Measurements from ENCODE around the gene KRTAP20-4.

KRTAP20-4 gene

GRCh38 chr21:30629200-30629599 is 8.8 kb downstream of the KRTAP20-4 start:
- in situ Hi-C loops (cut with HindIII; ENCODE audit: low pct_ligation_motif_present, low sequenced_read_pairs), result no loop called here
- Histone ChIP-seq H3K27me3 (replicated peaks) (no peaks in the 10 kb centered on the region), H3K4me3 (ENCODE audit: low read depth, low read length) (no peak overlapping the region), H3K27ac (no peak overlapping the region), H3K36me3 (replicated peaks) (no peaks in the 10 kb centered on the region)
- DNase-seq, result no peak
- no peak for TF ChIP-seq CTCF (IDR thresholded peaks at IDR 0.05; ENCODE audit: low read depth, low read length, missing control alignments)

- H3K4me3 ChIP-seq (ENCODE audit: low read depth, low read length), result no peak within 1 kb of the TSS
- in situ Hi-C loops (cut with HindIII; ENCODE audit: low pct_ligation_motif_present, low sequenced_read_pairs), result no loop called here
- H3K27me3 ChIP-seq (replicated peaks), result no peaks in the 10 kb centered on the region
- H3K27ac ChIP-seq, result no peak within 1 kb of the TSS
- no peak for DNase-seq
- TF ChIP-seq CTCF (IDR thresholded peaks at IDR 0.05; ENCODE audit: low read depth, low read length, missing control alignments), result no peak
- H3K36me3 ChIP-seq (replicated peaks), result no peaks in the 10 kb centered on the region
Observed at GRCh38 chr21:30634906-30635305, 14.5 kb downstream of the KRTAP20-4 start, which contains the start of gene KRTAP20-2. Gene KRTAP20-2 (plus strand): TSS chr21:30635206. CDS start chr21:30635264, 58 bp downstream.

GRCh38 chr21:30638686-30639085 is 18.3 kb downstream of the KRTAP20-4 start:
- H3K27me3 ChIP-seq (replicated peaks), result no peaks in the 10 kb centered on the region
- in situ Hi-C loops (cut with HindIII; ENCODE audit: low pct_ligation_motif_present, low sequenced_read_pairs), result no loop called here
- DNase-seq, result no peak
- no peak for TF ChIP-seq CTCF (IDR thresholded peaks at IDR 0.05; ENCODE audit: low read depth, low read length, missing control alignments)
- H3K4me3 ChIP-seq (ENCODE audit: low read depth, low read length), result no peak overlapping the region
- H3K27ac ChIP-seq, result no peak overlapping the region
- H3K36me3 ChIP-seq (replicated peaks), result no peaks in the 10 kb centered on the region

DNA sequence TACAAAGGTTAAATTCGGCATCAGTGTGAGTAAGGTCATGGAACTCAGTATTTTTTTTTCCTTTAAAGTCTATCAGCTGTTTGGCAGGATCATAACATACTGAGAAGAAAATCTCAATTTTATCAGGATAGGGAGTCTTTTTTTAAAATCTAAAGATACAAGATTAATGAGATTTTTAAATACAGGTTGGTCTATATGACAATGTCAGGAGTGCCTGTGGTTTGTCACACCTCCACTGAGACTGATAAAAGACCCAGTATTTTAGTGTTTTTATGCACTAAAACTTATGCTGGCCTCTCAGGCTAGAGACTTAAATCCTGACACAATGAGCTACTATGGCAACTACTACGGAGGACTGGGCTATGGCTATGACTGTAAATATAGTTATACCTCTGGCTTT is 22.1 kb downstream of the KRTAP20-4 start, which contains the start of gene KRTAP20-3:
KRTAP20-3 (plus strand) TSS at position 301 of the 400 bp plus-strand sequence.
- Histone ChIP-seq H3K27ac (no peak within 1 kb of the TSS), H3K4me3 (ENCODE audit: low read depth, low read length) (no peak within 1 kb of the TSS), H3K36me3 (replicated peaks) (no peaks in the 10 kb centered on the region), H3K27me3 (replicated peaks) (no peaks in the 10 kb centered on the region)
- TF ChIP-seq CTCF (IDR thresholded peaks at IDR 0.05; ENCODE audit: low read depth, low read length, missing control alignments), result no peak
- in situ Hi-C loops (cut with HindIII; ENCODE audit: low pct_ligation_motif_present, low sequenced_read_pairs), result no loop called here
- no peak for DNase-seq

DNA sequence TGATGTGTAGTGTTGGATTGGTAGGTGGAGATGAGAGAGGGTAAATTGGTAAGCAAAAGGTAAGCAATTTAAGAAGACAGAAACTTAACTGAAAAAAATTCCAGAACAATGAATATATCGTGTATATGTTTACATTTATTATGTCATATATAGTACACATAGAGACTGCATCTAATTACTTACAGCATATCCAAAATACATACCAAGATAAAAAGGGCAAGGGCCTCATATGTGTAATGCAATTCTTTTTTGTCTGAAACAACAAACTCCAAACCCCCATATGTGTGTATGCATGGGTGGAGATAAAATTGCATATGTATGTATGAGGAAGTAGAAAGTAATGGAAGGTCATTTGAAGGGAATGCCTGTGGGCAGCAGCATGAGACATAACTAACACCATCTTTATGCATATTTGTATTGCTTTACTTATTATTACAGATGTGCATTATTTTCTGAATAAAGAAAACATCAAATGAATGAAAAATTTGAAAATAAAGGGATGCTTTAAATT is 26.5 kb downstream of the KRTAP20-4 start:
- Histone ChIP-seq H3K4me3 (ENCODE audit: low read depth, low read length) (no peak overlapping the region), H3K36me3 (replicated peaks) (no peaks in the 10 kb centered on the region), H3K27ac (no peak overlapping the region), H3K27me3 (replicated peaks) (no peaks in the 10 kb centered on the region)
- DNase-seq, result no peak
- TF ChIP-seq CTCF (IDR thresholded peaks at IDR 0.05; ENCODE audit: low read depth, low read length, missing control alignments), result no peak
- in situ Hi-C loops (cut with HindIII; ENCODE audit: low pct_ligation_motif_present, low sequenced_read_pairs), result no loop called here

DNA sequence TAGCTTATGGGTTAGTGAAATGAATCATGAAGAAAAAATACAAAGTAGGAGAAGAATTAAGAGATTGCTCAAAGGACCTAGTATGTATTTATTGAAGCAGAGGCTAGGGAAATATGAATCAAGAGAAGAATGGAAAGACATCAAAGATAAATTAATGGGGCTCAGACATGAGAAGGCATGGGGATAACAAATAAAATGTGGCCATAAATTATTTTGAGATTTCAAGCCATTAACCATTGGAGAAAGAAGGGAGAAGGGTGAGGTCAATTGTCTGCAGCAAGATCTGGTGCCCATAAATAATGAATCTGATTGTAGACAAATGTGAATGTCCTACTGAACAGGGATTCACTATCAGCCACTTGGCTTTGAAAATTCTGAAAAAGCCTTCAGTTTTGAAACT is 32.5 kb downstream of the KRTAP20-4 start:
- no peaks in the 10 kb centered on the region for H3K36me3 ChIP-seq (replicated peaks)
- H3K27ac ChIP-seq, result no peak overlapping the region
- no peak for TF ChIP-seq CTCF (IDR thresholded peaks at IDR 0.05; ENCODE audit: low read depth, low read length, missing control alignments)
- H3K4me3 ChIP-seq (ENCODE audit: low read depth, low read length), result no peak overlapping the region
- in situ Hi-C loops (cut with HindIII; ENCODE audit: low pct_ligation_motif_present, low sequenced_read_pairs), result no loop called here
- no peaks in the 10 kb centered on the region for H3K27me3 ChIP-seq (replicated peaks)
- DNase-seq, result no peak
